Adrenal gland (tissue), 12 donors: ENCODE results near the gene MAN1A2. TPM values are rescaled to one million over a fixed set of nuclear protein-coding genes. Genes with fewer than 3 reads are reported as not detected.

Experiments used
- DNase-seq, 7 donors: peaks; one replicate each; pipeline ENCODE4 v3.0.0-alpha.2; 2019 to 2020
- H3K27ac ChIP-seq, 5 donors: fragments of 200-600 bp; sonication (generic) in 4 of 5; 1 replicate in 3 of 5; 2 replicates in 2 of 5; pipeline versions ENCODE4 v1.5.1 to v1.8.0; 2016 to 2020; ENCODE audit warnings: mild to moderate bottlenecking in 1 of 5
- H3K27me3 ChIP-seq: fragments of 200-600 bp; 2 replicates; pipeline ENCODE4 v1.8.0; 2021
- H3K36me3 ChIP-seq, 2 donors: fragments of 200-600 bp; replicated peaks in 1 of 2; 1 replicate in 1 of 2; 2 replicates in 1 of 2; pipeline versions ENCODE4 v1.5.1 to v1.8.0; 2018 to 2022
- H3K4me1 ChIP-seq, 2 donors: fragments of 200-600 bp; replicated peaks in 1 of 2; 1 replicate in 1 of 2; 2 replicates in 1 of 2; pipeline versions ENCODE4 v1.5.1 to v1.8.0; 2018 to 2021
- H3K4me3 ChIP-seq, 4 donors: fragments of 200-600 bp; sonication (generic) in 3 of 4; one replicate each; pipeline ENCODE4 v1.5.1; 2016 to 2018
- H3K9me3 ChIP-seq, 3 donors: fragments of 200-600 bp; sonication (generic) in 1 of 3; replicated peaks in 1 of 3; 1 replicate in 2 of 3; 2 replicates in 1 of 3; pipeline versions ENCODE4 v1.5.1 to v1.8.0; 2016 to 2021
- POLR2A ChIP-seq, 2 donors: fragments of 450-650 bp; IDR thresholded peaks; one replicate each; pipeline ENCODE4 v1.6.1; 2017; ENCODE audit warnings: antibody characterized with exemption in 2 of 2, mild to moderate bottlenecking in 2 of 2, moderate library complexity in 1 of 2
- WGBS, 4 donors: extraction: QIAGEN DNeasy Blood & Tissue Kit in 2 of 4; methylation state at CpG; one replicate each; pipeline versions ENCODE4 v1.1.5 to v1.1.7; 2013 to 2017; 5-methylcytosine and 5-hydroxymethylcytosine counted together
- intact Hi-C, 2 donors: fragments of 100-400 bp; cut with DNase I; formaldehyde crosslinking; loops; one replicate each; pipeline versions ENCODE4 v1.14.1 to v1.15.0; 2022 to 2023
- polyA plus RNA-seq, 3 donors: library from polyadenylated mRNA; stranded (reverse); fragments of 200-250 nt in 2 of 3; fragments of 350-450 nt in 1 of 3; fragmentation: Illumina TruSeq in 1 of 3; extraction: RNeasy Lipid Tissue Mini Kit (QIAGEN cat#74804) in 1 of 3; gene quantifications; one replicate each; pipeline ENCODE4 v1.2.3, GENCODE V29; 2013 to 2014
- total RNA-seq, 9 donors: library from RNA; depleted of rRNA in 4 of 9; stranded (reverse); fragments of >200 nt in 4 of 9; fragments of 120-200 nt in 1 of 9; fragmentation: NEBNext Ultra II Directional in 1 of 9; extraction: Animal tissue kit (Norgen Biotek cat#: 25700) in 1 of 9; gene quantifications; one replicate each; pipeline versions ENCODE4 v1.1.0 to v1.2.4, GENCODE V29; 2013 to 2023
- TF ChIP-seq, protein P1 (sequence below), 6 experiments: fragments of 450-650 bp in 4 of 6; fragments of 200-600 bp in 2 of 6; sonication (generic) in 1 of 6; IDR thresholded peaks; 1 replicate in 5 of 6; 2 replicates in 1 of 6; pipeline versions ENCODE4 v1.5.1 to v1.8.0; 2016 to 2021; ENCODE audit warnings: antibody characterized with exemption in 6 of 6, mild to moderate bottlenecking in 2 of 6, moderate library complexity in 1 of 6
- donor health status: healthy with polysubstance abuse.
- donor health status: Bipolar disorder and iron deficiency.
- donor health status: DM: yes; HTN: yes; CAD: no.
- donor health status: DM: no; HTN: no; CAD: no.
- donor health status: DM: no; HTN: no; CAD: no.
- donor health status: DM: yes; HTN: yes; CAD: no.

Gene MAN1A2
- total and polyA plus RNA-seq, 12 donors = 4.4 to 45.2 (median 34.1) TPM

DNA sequence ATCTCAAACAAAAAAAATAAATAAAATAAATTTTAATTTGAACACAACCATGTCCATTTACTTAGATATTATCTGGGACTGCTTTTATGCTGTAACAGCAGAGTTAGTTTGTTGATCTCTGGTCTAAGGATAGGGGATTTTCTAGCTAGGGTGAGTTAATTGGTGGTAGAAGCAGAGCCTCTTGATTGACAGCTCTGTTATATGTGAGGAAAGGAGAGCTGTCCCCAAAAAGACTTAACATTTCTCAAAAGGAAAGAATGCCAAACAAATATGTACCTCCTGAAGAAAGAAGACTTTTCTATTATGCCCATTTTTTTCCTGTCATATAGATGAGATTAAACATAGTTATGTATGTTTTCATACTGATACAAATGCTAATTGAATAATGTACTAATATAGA is 37.8 kb downstream of the MAN1A2 start:
- Histone ChIP-seq H3K4me3 (no peak overlapping the region), H3K27me3 (no peaks in the 10 kb centered on the region), H3K9me3 (peaks cover 0 to 4% (median 0%) of the 10 kb centered on the region in 3 donors), H3K27ac (no peak overlapping the region), H3K4me1 (no peaks in the 10 kb centered on the region), H3K36me3 (no peaks in the 10 kb centered on the region)
- no peak for DNase-seq
- TF ChIP-seq, protein P1, sequence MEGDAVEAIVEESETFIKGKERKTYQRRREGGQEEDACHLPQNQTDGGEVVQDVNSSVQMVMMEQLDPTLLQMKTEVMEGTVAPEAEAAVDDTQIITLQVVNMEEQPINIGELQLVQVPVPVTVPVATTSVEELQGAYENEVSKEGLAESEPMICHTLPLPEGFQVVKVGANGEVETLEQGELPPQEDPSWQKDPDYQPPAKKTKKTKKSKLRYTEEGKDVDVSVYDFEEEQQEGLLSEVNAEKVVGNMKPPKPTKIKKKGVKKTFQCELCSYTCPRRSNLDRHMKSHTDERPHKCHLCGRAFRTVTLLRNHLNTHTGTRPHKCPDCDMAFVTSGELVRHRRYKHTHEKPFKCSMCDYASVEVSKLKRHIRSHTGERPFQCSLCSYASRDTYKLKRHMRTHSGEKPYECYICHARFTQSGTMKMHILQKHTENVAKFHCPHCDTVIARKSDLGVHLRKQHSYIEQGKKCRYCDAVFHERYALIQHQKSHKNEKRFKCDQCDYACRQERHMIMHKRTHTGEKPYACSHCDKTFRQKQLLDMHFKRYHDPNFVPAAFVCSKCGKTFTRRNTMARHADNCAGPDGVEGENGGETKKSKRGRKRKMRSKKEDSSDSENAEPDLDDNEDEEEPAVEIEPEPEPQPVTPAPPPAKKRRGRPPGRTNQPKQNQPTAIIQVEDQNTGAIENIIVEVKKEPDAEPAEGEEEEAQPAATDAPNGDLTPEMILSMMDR (IDR thresholded peaks at IDR 0.05) = no peak
- TF ChIP-seq POLR2A (IDR thresholded peaks at IDR 0.05) = no peak
- intact Hi-C loops = no loop called here

DNA sequence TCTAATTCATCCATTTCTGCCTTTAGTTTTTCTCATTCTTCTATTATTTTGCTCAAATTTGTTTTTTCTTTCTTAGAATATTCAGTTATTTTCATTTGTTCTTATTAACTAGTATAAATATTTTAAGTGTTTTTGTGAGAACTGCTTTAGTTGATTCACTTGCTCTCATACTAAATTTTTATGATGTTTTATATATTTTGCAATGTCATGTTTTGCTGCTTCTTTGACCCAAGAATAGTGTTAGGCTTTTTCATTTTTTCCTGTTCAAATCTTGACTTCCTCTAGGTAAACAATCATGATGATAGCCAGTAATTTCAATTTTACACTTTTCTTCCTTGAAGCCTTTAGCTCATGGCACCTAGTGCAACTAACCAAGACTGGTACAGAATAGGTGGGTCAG is 45.2 kb downstream of the MAN1A2 start:
- intact Hi-C loops = no loop called here
- TF ChIP-seq, protein P1 (IDR thresholded peaks at IDR 0.05) = no peak
- TF ChIP-seq POLR2A (IDR thresholded peaks at IDR 0.05) = no peak
- no peaks in the 10 kb centered on the region for H3K9me3 ChIP-seq

DNA sequence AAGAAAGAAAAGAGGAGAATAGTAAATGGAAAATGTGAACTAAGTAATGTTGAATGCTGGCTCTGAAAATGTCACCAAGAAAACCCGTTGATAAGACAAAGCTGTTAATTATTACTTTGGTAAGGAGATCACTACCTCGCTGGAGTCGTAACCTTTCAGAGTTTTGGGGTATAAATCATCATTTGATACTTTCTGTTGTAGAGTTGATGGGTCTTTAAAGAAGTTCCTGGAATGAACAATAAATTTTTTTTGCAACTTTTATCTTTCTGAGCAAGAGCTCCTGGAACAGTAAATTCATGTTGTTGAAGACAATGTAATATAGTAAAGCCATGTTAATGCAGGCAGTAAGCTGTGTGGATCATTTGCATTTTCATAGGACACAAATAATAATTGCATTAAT is 46.2 kb downstream of the MAN1A2 start:
- 87 to 93% (median 89%) methylated on average over 3 of the region's 3 CpGs for WGBS, 4 donors
- H3K9me3 ChIP-seq = no peaks in the 10 kb centered on the region

More for the DNA sequence above, 45.2 kb downstream of the MAN1A2 start:
- Histone ChIP-seq H3K36me3 (no peaks in the 10 kb centered on the region), H3K4me3 (no peak overlapping the region), H3K27ac (no peak overlapping the region), H3K27me3 (no peaks in the 10 kb centered on the region), H3K4me1 (no peaks in the 10 kb centered on the region)
- no peak for DNase-seq

DNA sequence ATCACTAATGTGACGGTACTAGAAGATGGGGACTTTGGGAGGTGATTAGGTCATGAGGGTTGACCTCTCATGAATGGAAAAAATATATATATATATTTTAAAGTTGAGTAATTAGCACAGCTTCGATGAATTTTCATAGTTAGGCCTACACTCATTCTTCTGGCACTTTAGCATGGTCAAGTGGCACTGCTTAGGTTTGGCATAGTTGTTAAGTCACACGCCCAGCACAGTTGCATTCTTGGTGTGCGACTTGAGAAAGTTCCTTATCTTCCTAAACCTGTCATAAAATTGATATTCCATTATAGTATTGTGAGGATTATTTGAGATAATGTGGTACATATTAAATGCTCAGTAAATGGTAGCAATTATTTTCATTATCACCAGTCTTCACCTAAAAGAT is 47.7 kb downstream of the MAN1A2 start:
- 93 to 97% (median 95%) methylated on average over 4 of the region's 4 CpGs for WGBS, 4 donors
- intact Hi-C loops = no loop called here
- no peaks in the 10 kb centered on the region for H3K9me3 ChIP-seq

More for the DNA sequence above, 46.2 kb downstream of the MAN1A2 start:
- Histone ChIP-seq H3K36me3 (no peaks in the 10 kb centered on the region), H3K4me3 (no peak overlapping the region), H3K27me3 (no peaks in the 10 kb centered on the region), H3K4me1 (no peaks in the 10 kb centered on the region), H3K27ac (no peak overlapping the region)
- intact Hi-C loops = no loop called here
- no peak for TF ChIP-seq POLR2A (IDR thresholded peaks at IDR 0.05)
- TF ChIP-seq, protein P1 (IDR thresholded peaks at IDR 0.05) = no peak
- no peak for DNase-seq

More for the DNA sequence above, 47.7 kb downstream of the MAN1A2 start:
- no peaks in the 10 kb centered on the region for H3K27me3 ChIP-seq
- H3K27ac ChIP-seq = no peak overlapping the region
- no peak overlapping the region for H3K4me3 ChIP-seq
- H3K36me3 ChIP-seq = no peaks in the 10 kb centered on the region
- H3K4me1 ChIP-seq = no peaks in the 10 kb centered on the region
- TF ChIP-seq, protein P1 (IDR thresholded peaks at IDR 0.05) = no peak
- no peak for TF ChIP-seq POLR2A (IDR thresholded peaks at IDR 0.05)
- no peak for DNase-seq
